HG02623 (cell line): ENCODE data around the gene PER1.
"Not testable (repeated sequence)": the region's sequence is repeated elsewhere in the genome, so short reads cannot be mapped to it uniquely, and the experiment has no call there.

Experiments used
- ATAC-seq: cut with Tn5 transposase; IDR thresholded peaks from one replicate; pipeline ENCODE4 v1.9.1; 2021; ENCODE audit warnings: moderate library complexity; ENCODE audit not compliant: unreplicated experiment

Gene PER1

DNA sequence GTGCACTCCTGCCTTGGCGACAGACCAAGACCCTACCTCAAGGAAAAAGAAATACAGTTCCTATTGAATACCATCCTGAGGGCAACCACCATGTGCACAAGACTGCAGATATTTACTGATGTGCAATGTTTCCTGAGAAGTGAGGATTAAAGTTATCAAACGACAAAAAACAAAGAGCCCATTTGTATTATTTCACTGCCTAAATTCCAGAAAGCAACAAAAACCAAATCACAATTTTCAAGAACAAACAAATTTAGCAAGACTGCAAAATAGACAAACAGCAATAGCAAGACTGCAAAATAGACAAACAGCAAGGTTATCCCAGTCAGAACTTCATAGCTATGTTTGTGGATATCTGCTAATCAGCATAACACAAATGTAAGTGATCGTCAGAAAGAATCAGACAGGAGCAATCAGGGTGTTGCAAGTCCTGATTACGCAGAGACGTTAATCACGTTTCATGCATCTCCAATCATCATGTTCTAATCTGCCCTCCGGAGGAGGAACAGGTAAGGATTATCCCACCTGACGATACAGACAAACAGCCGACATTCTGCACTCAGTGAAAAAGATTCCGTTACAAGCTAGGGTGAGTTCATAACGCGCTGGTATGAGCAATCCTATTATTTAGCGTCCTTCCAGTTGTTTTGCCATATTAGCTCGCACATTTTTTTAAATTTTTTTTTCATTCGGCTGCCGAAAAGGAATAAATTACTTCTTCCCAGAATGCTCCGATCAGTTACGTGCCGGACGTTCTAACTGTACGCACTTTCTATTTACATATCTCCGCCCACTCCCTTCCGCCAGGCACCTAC lies 21.1 kb upstream of the PER1 start:
- ATAC-seq = peak; percentile 56

GRCh38 chr17:8170186-8170585 lies 18.0 kb upstream of the PER1 start:
- ATAC-seq = not testable (repeated sequence)

DNA sequence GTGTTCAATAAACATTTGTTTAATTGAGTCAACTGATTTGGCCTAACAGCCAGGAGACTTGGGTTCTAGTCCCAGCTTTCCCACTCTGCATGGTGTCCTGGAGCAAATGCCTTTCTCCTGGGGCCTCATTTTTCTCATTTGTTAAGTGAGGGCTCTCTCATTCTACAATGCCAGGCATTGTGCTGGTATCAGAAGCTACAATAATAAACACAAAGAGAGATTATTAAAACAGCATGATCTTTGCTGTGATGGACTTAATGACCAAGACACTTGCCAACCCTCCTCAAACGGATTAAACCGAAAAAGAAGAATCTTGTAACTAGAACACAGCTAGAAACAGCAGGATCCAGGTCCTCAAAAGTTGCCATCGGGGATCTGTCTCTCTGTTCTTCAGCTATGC lies 15.3 kb upstream of the PER1 start:
- ATAC-seq = no peak

- no peak for ATAC-seq
Observed at GRCh38 chr17:8166731-8167130, 14.5 kb upstream of the PER1 start.

DNA sequence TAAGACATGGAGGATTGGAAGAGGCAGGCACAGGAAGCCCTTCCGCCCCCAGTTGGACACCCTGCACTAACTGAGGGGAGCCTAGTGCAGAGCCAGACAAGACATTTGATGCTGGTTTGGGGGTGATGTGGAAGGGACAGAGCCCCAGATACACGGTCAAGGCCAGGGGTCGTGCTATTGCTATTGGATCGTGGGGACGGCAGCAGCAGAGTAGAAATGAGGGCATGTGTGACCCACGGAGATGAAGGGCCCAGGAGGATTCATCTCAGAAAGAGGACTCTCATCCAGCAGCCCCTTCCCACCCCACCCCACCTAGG lies 12.6 kb upstream of the PER1 start:
- no peak for ATAC-seq

GRCh38 chr17:8163978-8164814 lies 12.0 kb upstream of the PER1 start:
- ATAC-seq = no peak

DNA sequence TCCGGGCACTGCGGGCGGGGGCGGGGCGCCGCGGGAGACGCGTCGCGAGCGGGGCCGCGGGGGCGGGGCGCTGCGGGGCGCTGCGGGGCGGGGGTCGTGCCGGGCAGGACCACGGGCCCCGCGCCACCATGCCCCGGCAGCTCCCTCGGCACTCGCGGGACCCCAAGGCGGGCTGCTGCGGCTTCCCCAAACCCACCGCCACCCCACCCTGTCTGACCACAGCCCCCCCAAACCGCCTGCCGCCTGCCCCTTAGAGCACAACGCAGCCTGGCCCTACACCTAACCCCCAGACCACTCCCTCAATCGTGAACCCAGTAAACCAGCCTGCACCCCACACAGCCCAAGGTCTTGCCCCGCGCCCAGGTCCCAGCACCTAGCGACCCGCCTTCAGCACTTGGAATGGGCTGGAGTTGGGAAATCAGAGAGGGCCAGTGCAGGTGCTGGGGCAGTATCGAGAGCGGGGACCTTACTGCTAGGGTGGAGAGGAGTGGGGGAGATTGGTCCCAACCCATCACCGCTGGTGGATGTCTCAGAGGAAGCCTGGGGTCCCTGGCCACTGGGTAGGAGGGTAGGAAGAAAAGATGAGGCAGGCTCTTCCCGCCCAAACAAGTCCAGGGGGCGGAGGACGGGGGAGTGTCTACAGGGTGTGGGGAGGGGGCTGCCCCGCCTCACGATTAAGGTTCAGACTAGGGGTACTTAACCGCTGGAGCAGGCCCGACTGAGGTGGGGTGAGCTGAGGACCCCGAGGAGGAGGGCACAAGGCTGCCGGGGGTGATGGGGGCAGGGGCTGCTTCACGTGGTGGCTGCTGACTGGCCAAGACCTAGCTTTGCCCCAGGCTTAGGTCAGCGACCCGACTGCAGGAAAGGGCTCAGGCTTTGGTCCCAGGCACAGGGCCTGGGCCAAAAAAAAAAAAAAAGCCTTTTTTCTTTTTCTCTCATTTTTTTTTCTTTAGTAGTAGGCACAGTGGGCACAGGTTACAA lies 11.1 kb upstream of the PER1 start:
- no peak for ATAC-seq

GRCh38 chr17:8162233-8162996 lies 10.2 kb upstream of the PER1 start, which contains the start of gene VAMP2:
Gene VAMP2 (minus strand): TSS chr17:8162948. CDS start chr17:8162879, 69 bp downstream.
- ATAC-seq = no peak

- ATAC-seq = no peak
Observed at GRCh38 chr17:8161289-8162232, 9.4 kb upstream of the PER1 start.

- ATAC-seq = no peak
Observed at GRCh38 chr17:8160741-8161221, 8.6 kb upstream of the PER1 start.

GRCh38 chr17:8160224-8160577 lies 8.0 kb upstream of the PER1 start:
- ATAC-seq = no peak

DNA sequence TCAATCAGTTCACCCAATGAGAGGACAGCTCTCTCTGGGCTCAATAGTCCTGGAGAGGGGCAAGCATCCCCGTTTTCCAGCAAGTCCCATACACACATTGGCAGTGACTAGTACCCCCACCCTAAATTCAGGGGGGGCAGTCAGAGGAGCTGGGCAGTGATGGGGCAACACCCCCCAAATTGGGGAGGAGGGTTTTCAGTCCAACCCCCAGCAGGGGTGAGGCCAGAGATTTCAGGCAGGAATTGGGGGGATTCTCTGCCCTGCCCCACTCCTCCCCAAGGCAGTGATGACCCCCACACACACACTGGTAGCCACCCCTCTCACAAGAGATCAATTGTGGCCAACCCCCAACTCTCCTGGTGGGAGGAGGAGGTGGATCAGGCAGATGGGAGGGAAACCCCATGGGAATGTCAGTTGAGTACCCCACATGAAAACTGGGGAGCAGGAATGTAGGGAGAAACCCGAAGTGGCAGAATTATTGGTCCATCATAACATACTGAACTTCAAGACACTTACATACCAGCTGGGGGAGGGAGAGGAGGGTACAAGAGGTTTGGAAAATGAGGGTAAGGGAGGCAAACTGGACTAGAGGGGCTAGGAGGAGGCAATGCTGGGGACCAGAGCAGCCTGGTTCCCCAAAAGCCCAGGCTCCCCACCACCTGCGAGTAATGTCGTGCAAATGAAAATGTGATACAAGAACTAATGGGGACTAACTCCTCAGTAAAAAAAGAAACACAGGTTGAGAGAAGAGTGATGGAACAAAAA lies 7.4 kb upstream of the PER1 start:
- no peak for ATAC-seq

DNA sequence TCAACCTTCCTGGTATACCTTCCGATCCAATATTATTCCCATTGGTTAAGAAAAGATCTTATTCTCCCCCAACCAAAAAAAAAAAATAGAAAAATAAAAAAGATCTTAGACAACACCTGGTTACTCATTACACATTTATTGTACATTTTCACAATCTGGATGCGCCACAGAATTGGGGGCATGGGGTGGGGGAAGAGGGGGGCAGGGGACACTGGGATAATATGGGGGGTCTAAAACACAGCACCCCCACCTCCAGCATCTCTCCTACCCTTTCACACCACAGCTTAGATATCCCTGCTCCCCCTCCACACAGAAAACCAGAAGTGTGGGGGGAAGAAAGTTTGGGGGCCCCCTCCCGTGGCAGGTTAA lies 6.8 kb upstream of the PER1 start:
- no peak for ATAC-seq

GRCh38 chr17:8158267-8159031 lies 6.2 kb upstream of the PER1 start:
- no peak for ATAC-seq

- ATAC-seq = peak; percentile 76
Observed at GRCh38 chr17:8156246-8156992, 4.2 kb upstream of the PER1 start.

DNA sequence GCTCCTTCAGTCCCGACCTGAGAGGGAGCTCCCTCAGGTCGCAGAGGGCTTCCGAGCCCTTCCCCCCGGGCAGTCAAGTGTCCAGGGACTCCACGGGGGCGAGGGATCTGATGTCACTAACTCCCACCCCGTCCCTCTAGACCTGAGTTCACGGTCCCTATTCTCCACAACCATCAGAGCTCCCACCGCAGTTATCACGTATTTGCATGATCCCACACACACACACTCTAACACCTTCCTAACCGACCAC lies 3.7 kb upstream of the PER1 start:
- ATAC-seq = no peak

GRCh38 chr17:8155231-8155995 lies 3.2 kb upstream of the PER1 start:
- no peak for ATAC-seq
